ENCODE results near the gene PTCHD1.

PTCHD1 gene

DNA sequence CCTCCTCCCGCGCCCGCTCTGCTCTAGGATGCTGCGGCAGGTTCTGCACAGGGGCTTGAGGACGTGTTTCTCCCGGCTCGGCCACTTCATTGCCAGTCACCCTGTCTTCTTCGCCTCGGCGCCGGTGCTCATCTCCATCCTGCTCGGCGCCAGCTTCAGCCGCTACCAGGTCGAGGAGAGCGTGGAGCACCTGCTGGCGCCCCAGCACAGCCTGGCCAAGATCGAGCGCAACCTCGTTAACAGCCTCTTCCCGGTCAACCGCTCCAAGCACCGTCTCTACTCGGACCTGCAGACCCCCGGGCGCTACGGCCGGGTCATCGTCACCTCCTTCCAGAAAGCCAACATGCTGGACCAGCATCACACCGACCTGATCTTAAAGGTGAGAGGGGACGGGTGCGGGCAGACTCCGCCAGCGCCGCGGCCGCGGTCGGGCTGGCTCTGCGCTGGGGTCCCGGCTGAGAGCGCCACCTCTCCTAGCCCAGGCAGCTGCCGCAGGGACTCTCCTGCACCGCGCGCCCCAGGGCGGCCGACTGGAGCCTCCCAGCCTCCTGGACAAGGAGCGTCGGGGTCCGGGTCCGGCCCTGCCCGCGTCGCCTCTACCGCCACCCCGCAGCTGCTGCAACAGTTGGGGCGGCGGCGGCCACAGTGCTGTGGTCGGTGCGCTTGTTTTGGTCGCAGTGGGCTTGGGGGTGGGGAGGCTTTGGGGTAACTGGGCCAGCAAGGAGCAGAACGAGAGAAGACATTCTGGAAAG, at the start of gene PTCHD1:
TSS of gene PTCHD1 (plus strand) at position 2 of the 752 bp plus-strand sequence. CDS start at position 29, 27 bp downstream.
- DNase-seq, result no peak

DNA sequence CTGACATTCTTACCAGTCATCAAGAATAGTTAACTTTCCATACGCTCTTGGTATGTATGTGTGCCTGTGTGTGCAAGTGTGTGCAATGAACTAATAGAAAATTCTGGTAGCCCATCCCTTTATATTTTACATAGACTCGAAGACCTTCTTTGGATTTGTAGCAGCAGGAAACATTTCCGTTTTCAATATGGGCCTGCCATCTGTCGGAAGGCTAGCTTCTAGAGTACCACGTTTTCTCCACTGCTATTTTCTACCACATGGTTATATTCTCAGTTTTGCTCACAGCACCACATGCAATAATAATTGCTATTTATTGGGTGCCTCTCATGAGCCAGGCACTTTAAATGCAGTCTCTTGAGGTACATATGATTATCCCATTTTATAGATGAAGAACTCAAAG, 47.9 kb upstream of the PTCHD1 start:
- no peak for DNase-seq

GRCh38 chrX:23287191-23287725, 47.4 kb upstream of the PTCHD1 start:
- no peak for DNase-seq

DNA sequence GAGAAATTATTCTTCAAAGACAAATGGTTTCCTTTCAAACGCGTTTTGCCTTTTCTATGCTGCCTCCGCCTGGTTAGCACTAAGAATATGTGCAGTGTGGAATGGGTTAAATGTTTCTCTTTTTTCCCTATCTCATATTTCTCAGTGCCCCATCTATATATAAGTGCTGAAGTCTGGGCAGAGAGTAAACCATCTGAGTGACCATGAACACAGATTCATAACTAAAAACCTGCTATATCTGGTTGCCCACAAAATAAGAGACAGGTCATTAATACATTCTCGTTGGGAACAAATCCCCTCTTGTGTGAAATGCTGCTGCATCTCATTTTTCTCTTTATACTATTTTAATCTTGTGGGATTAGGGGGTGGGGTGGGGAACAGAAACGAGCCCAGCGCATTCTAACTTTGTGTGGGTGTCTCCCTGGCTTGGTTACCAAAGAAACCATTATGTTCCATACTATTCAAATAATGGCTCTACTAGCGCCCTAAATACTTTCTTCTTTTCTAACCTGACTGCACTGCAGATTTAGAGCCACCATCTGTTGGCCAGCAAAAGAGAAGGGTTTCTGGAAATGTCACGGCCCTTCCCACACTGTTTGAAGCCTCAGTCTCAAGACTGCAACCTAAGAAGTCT, 42.2 kb upstream of the PTCHD1 start:
- DNase-seq, result no peak

DNA sequence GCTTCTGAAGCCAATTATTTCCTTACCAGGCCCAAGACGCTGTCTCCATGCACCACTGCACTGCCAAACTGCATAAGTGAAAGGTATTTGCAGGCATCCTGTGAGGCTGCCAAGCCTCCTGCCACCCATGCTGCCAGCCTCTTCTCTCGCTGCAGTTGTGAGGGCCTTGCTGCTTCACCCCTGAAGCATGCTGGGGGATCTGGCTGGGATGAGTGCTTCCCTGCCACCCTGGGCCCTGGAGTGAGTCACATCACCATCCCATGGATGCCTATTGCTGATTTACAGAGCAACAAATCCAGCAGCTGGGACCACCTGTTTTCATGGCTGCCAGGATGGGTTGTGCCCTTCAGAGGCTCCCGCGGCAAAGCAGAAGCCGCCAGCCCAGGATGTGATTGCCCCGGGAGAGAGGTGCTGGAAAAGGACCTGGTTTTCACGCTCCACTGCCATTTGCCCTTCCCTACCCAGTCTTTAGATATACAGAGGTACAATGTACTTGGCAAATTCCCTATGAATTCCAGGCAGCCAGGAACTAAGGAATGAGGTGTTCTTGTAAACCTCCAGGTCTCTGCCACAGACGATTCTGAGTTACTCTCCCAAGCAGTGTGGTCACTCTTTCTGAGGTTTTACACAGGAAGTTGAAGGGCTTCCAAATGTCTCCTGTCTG, 41.5 kb upstream of the PTCHD1 start:
- DNase-seq, result no peak

- DNase-seq, result no peak
Observed at GRCh38 chrX:23304881-23305280, 29.8 kb upstream of the PTCHD1 start.

GRCh38 chrX:23311731-23312130, 22.9 kb upstream of the PTCHD1 start:
- DNase-seq, result no peak

DNA sequence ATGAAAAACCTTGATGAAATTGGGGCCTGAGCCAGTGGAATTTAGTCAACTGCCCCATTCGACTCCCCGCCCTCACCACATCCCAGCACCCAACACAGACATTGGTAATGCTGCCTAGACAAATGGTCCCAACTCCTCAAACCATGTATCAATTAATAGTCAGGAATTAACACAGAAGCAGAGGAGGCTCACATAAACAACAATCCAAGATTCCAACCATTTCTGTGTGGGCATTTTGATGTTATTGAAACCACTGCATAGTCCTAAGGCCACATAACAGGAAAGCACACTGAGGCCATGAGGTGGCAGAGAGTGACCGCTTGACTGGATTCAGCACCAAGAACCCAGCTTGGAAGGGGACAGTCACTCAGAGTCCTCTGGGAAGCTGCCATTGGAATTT, 22.5 kb upstream of the PTCHD1 start:
- no peak for DNase-seq

GRCh38 chrX:23317799-23318724, 16.6 kb upstream of the PTCHD1 start:
- DNase-seq, result no peak

GRCh38 chrX:23327104-23327503, 7.5 kb upstream of the PTCHD1 start:
- DNase-seq, result no peak

- DNase-seq, result no peak
Observed at GRCh38 chrX:23331701-23332100, 2.9 kb upstream of the PTCHD1 start.

GRCh38 chrX:23332101-23332887, 2.4 kb upstream of the PTCHD1 start:
- no peak for DNase-seq

- DNase-seq, result no peak
Observed at GRCh38 chrX:23332888-23333821, 1.5 kb upstream of the PTCHD1 start.

- no peak for DNase-seq
Observed at GRCh38 chrX:23333842-23334520, 668 bp upstream of the PTCHD1 start.

DNA sequence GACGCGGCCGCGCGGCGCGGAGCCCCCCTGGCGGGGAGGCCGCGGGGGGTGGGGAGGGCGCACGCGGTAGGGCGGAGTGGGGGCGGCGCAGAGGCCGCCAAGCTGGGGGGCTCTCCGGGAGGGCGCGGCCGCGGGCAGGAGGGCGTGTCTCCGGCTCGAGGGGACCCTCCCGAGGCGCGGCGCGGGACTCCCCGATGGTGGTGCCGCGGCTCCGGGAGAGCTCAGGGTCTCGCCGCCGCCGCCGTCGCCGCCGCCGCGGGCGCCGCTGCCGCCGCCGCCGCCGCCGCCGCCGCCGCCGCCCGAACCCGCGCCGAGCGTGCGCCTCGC, 165 bp upstream of the PTCHD1 start:
- no peak for DNase-seq

DNA sequence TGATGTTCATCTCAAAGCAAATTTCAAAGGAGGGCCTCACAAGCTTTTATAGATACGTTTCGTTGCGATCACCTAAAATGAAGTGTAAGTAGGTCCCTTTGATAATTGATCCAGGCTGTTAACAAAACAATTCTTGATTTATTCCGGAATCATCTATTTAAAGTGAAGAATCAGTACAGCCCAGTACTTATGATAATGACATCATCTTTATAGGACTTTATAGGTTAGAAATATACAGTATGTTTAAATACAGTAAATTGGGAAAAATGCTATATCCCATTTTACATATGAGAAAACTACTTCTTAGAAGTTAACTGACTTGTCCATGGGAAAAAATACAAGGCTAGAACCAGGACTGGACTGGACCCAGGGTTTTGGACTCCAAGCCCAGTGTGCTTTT, 3.7 kb downstream of the PTCHD1 start:
- no peak for DNase-seq

GRCh38 chrX:23341452-23341851, 6.8 kb downstream of the PTCHD1 start:
- no peak for DNase-seq

- DNase-seq, result no peak
Observed at GRCh38 chrX:23344238-23344903, 9.7 kb downstream of the PTCHD1 start.

GRCh38 chrX:23344904-23345271, 10.2 kb downstream of the PTCHD1 start:
- DNase-seq, result no peak

DNA sequence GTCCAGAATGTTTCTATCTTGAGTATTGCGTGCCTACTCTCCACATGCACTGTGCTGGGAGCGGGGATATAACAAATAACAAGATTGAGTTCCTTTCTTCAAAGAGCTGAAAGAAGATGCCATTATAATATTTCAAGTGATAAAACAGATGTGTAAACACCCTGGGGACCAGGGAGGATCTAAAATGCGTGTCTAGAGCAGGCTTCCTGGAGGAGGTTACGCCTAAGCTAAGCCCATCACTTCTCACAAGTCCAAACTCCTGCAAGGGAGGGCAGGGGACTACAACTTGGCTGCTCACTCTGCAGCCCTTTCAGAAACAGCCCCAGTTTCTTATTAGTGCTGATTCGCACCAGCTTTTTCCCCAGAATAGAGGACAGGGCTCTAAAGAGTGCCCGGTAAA, 21.5 kb downstream of the PTCHD1 start:
- no peak for DNase-seq
